H9 (cell line): Measurements from ENCODE around the gene SYNE4. TPM values are rescaled to one million over a fixed set of nuclear protein-coding genes. Genes with fewer than 3 reads are reported as not detected.

ENCODE experiments used
- DNase-seq: peaks from one replicate; pipeline ENCODE4 v3.0.0-alpha.2; 2017
- H2AFZ ChIP-seq: one replicate; pipeline ENCODE4 v1.6.1; 2013; ENCODE audit warnings: mild to moderate bottlenecking, low read length, control low read depth, moderate library complexity
- H2AK5ac ChIP-seq: 2 replicates; pipeline ENCODE4 v1.6.1; 2013; ENCODE audit warnings: low read length, control low read depth, mixed read lengths; ENCODE audit not compliant: insufficient read length
- H2BK120ac ChIP-seq: one replicate; pipeline ENCODE4 v1.6.1; 2013; ENCODE audit warnings: low read depth, mild to moderate bottlenecking, low read length, control low read depth, inconsistent platforms; ENCODE audit not compliant: poor library complexity, severe bottlenecking
- H2BK12ac ChIP-seq: 2 replicates; pipeline ENCODE4 v1.6.1; 2013; ENCODE audit warnings: low read length, control low read depth, mixed read lengths, low read depth; ENCODE audit not compliant: insufficient read length
- H2BK15ac ChIP-seq: 2 replicates; pipeline ENCODE4 v1.6.1; 2013; ENCODE audit warnings: low read depth, low read length, control low read depth
- H2BK20ac ChIP-seq: one replicate; pipeline ENCODE4 v1.6.1; 2013; ENCODE audit warnings: low read depth, mild to moderate bottlenecking, low read length, control low read depth, inconsistent platforms; ENCODE audit not compliant: poor library complexity, severe bottlenecking
- H2BK5ac ChIP-seq: 2 replicates; pipeline ENCODE4 v1.6.1; 2013; ENCODE audit warnings: low read length, control low read depth, mixed read lengths; ENCODE audit not compliant: insufficient read length
- H3K14ac ChIP-seq: 2 replicates; pipeline ENCODE4 v1.6.1; 2013; ENCODE audit warnings: low read length, control low read depth; ENCODE audit not compliant: insufficient read depth
- H3K18ac ChIP-seq: 2 replicates; pipeline ENCODE4 v1.6.1; 2013; ENCODE audit warnings: low read depth, mild to moderate bottlenecking, mixed read lengths, low read length, control low read depth; ENCODE audit not compliant: insufficient read length
- H3K23ac ChIP-seq: 2 replicates; pipeline ENCODE4 v1.6.1; 2013; ENCODE audit warnings: low read length, control low read depth, mixed read lengths, low read depth; ENCODE audit not compliant: insufficient read length
- H3K23me2 ChIP-seq: 2 replicates; pipeline ENCODE4 v1.6.1; 2013; ENCODE audit warnings: low read depth, mild to moderate bottlenecking, mixed read lengths, low read length, control low read depth; ENCODE audit not compliant: insufficient read length, poor library complexity, severe bottlenecking
- H3K27ac ChIP-seq: 2 replicates; pipeline ENCODE4 v1.5.1; 2013; ENCODE audit warnings: low read length, control low read depth, mixed read lengths, low read depth; ENCODE audit not compliant: insufficient read length
- H3K27me3 ChIP-seq: 2 replicates; pipeline ENCODE4 v1.6.1; 2013; ENCODE audit warnings: low read length, control low read depth, inconsistent platforms; ENCODE audit not compliant: insufficient read depth
- H3K4ac ChIP-seq: 2 replicates; pipeline ENCODE4 v1.6.1; 2013; ENCODE audit warnings: low read depth, mild to moderate bottlenecking, control low read depth, inconsistent platforms, low read length, moderate library complexity
- H3K4me1 ChIP-seq: 2 replicates; pipeline ENCODE4 v1.6.1; 2013; ENCODE audit warnings: low read length, control low read depth, inconsistent platforms; ENCODE audit not compliant: insufficient read depth
- H3K4me2 ChIP-seq: 2 replicates; pipeline ENCODE4 v1.6.1; 2013; ENCODE audit warnings: low read length, control low read depth, mixed read lengths; ENCODE audit not compliant: insufficient read length, insufficient read depth
- H3K56ac ChIP-seq: 2 replicates; pipeline ENCODE4 v1.6.1; 2013; ENCODE audit warnings: low read depth, mild to moderate bottlenecking, mixed read lengths, low read length, control low read depth; ENCODE audit not compliant: insufficient read length
- H3K79me1 ChIP-seq: 2 replicates; pipeline ENCODE4 v1.6.1; 2013; ENCODE audit warnings: low read depth, mild to moderate bottlenecking, moderate library complexity, low read length, control low read depth, inconsistent platforms; ENCODE audit not compliant: insufficient read depth, poor library complexity, severe bottlenecking
- H3K79me2 ChIP-seq: 2 replicates; pipeline ENCODE4 v1.6.1; 2013; ENCODE audit warnings: low read length, control low read depth, inconsistent platforms; ENCODE audit not compliant: insufficient read depth
- H3K9ac ChIP-seq: 2 replicates; pipeline ENCODE4 v1.6.1; 2013; ENCODE audit warnings: low read length, control low read depth, mixed read lengths; ENCODE audit not compliant: insufficient read length; ENCODE audit errors: extremely low read depth
- H3K9me3 ChIP-seq: one replicate; pipeline ENCODE4 v1.6.1; 2013; ENCODE audit warnings: low read depth, low read length, inconsistent platforms; ENCODE audit not compliant: control insufficient read depth
- H3T11ph ChIP-seq: one replicate; pipeline ENCODE4 v1.6.1; 2013; ENCODE audit warnings: mild to moderate bottlenecking, low read length, control low read depth, inconsistent platforms
- H4K20me1 ChIP-seq: one replicate; pipeline ENCODE4 v1.6.1; 2013; ENCODE audit not compliant: control insufficient read depth, insufficient read length, insufficient read depth
- H4K5ac ChIP-seq: 2 replicates; pipeline ENCODE4 v1.6.1; 2013; ENCODE audit warnings: low read depth, mild to moderate bottlenecking, mixed read lengths, low read length, control low read depth; ENCODE audit not compliant: insufficient read length
- H4K8ac ChIP-seq: replicated peaks from 2 replicates; pipeline ENCODE4 v1.6.1; 2013; ENCODE audit warnings: low read length, control low read depth, mixed read lengths, low read depth; ENCODE audit not compliant: insufficient read length
- H4K91ac ChIP-seq: 2 replicates; pipeline ENCODE4 v1.6.1; 2013; ENCODE audit warnings: low read depth, mild to moderate bottlenecking, moderate library complexity, mixed read lengths, low read length, control low read depth; ENCODE audit not compliant: insufficient read length
- H3K27ac Mint-ChIP-seq, 3 experiments: 2 replicates in 2 of 3; 3 replicates in 1 of 3; pipeline ENCODE4 v1.8.0; 2020 to 2021; ENCODE audit warnings: mixed read lengths in 3 of 3, mild to moderate bottlenecking in 1 of 3, moderate library complexity in 1 of 3
- H3K27me3 Mint-ChIP-seq: 2 replicates; pipeline ENCODE4 v1.8.0; 2021; ENCODE audit warnings: low read depth, mild to moderate bottlenecking, moderate library complexity, mixed read lengths
- H3K36me3 Mint-ChIP-seq, 3 experiments: 2 replicates in 2 of 3; 3 replicates in 1 of 3; pipeline ENCODE4 v1.8.0; 2020 to 2021; ENCODE audit warnings: low read depth in 3 of 3, mixed read lengths in 3 of 3; ENCODE audit not compliant: insufficient read depth in 1 of 3
- H3K4me1 Mint-ChIP-seq, 2 experiments: 2 replicates each; pipeline ENCODE4 v1.8.0; 2020; ENCODE audit warnings: mixed read lengths in 2 of 2
- H3K4me3 Mint-ChIP-seq, 2 experiments: 2 replicates in 1 of 2; 3 replicates in 1 of 2; pipeline ENCODE4 v1.8.0; 2020 to 2021; ENCODE audit warnings: mild to moderate bottlenecking in 2 of 2, mixed read lengths in 2 of 2, moderate library complexity in 1 of 2
- H3K9me3 Mint-ChIP-seq, 2 experiments: 2 replicates in 1 of 2; 3 replicates in 1 of 2; pipeline ENCODE4 v1.8.0; 2020; ENCODE audit warnings: mild to moderate bottlenecking in 2 of 2, mixed read lengths in 2 of 2, moderate library complexity in 1 of 2
- CTCF ChIP-seq: fragments of 200-600 bp; sonication (generic); conservative IDR thresholded peaks from 3 replicates; pipeline ENCODE4 v1.8.0; 2021; ENCODE audit warnings: antibody characterized with exemption, mild to moderate bottlenecking
- WGBS: extraction: QIAGEN DNeasy Blood & Tissue Kit; methylation state at CpG from one replicate; pipeline ENCODE4 v1.1.7; 2013; ENCODE audit warnings: missing lambda C conversion rate, low lambda C conversion rate, mixed read lengths; ENCODE audit not compliant: insufficient read length; ENCODE audit errors: extremely low coverage; 5-methylcytosine and 5-hydroxymethylcytosine counted together
- total RNA-seq: library from RNA; stranded (reverse); gene quantifications from 2 replicates; pipeline ENCODE4 v1.2.1, GENCODE V29; 2021

Gene SYNE4
- total RNA-seq, 1 experiment from 2014 or later = 19.2 TPM

- H3K27me3 Mint-ChIP-seq = peaks cover 19% of the 10 kb centered on the region
- WGBS = no CpG with 5 or more reads among the region's 8 CpGs
- no peaks in the 10 kb centered on the region for H3K4me1 ChIP-seq
Measured at GRCh38 chr19:35973487-35973886, 35.1 kb downstream of the SYNE4 start.

More at GRCh38 chr19:35973487-35973886, 35.1 kb downstream of the SYNE4 start:
- TF ChIP-seq CTCF = no peak
- Histone ChIP-seq H3K79me2 (no peaks in the 10 kb centered on the region), H3K79me1 (no peaks in the 10 kb centered on the region), H3K9me3 (no peaks in the 10 kb centered on the region), H3K23me2 (no peaks in the 10 kb centered on the region), H4K20me1 (no peaks in the 10 kb centered on the region), H3K56ac (no peak overlapping the region), H3K9ac (no peak overlapping the region), H2AK5ac (no peak overlapping the region), H4K8ac (no peak overlapping the region), H3K18ac (no peak overlapping the region), H2BK120ac (no peak overlapping the region), H4K5ac (no peak overlapping the region), H3K23ac (no peak overlapping the region), H2BK15ac (no peak overlapping the region), H3K27ac (no peak overlapping the region), H2BK12ac (no peak overlapping the region), H3K14ac (no peak overlapping the region), H3K4ac (no peak overlapping the region), H4K91ac (no peak overlapping the region), H3T11ph (no peak overlapping the region), H2BK20ac (no peak overlapping the region), H3K27me3 (no peaks in the 10 kb centered on the region), H2AFZ (no peak overlapping the region), H3K4me2 (no peak overlapping the region), H2BK5ac (no peak overlapping the region)
- no peaks in the 10 kb centered on the region for H3K36me3 Mint-ChIP-seq
- H3K9me3 Mint-ChIP-seq = no peaks in the 10 kb centered on the region; a peak in 2 of 5 replicates
- H3K4me3 Mint-ChIP-seq = no peak overlapping the region
- no peak overlapping the region for H3K27ac Mint-ChIP-seq
- DNase-seq = no peak
- H3K4me1 Mint-ChIP-seq = peaks cover 9 to 11% of the 10 kb centered on the region in 2 experiments
